Stimulated activated CD8-positive, alpha-beta memory T cell treated with anti-CD3 and anti-CD28 coated beads, Interleukin-12 subunit alpha, Interleukin-12 subunit beta, amount 100 ng/mL, for 24 hours (primary cell): Measurements from ENCODE around the gene MED12L.
"Not testable (repeated sequence)": the region's sequence is repeated elsewhere in the genome, so short reads cannot be mapped to it uniquely, and the experiment has no call there.

Source experiments
- DNase-seq: peaks from one replicate; pipeline ENCODE4 v3.0.0-alpha.2; 2020; ENCODE audit errors: extremely low read depth

The MED12L gene

DNA sequence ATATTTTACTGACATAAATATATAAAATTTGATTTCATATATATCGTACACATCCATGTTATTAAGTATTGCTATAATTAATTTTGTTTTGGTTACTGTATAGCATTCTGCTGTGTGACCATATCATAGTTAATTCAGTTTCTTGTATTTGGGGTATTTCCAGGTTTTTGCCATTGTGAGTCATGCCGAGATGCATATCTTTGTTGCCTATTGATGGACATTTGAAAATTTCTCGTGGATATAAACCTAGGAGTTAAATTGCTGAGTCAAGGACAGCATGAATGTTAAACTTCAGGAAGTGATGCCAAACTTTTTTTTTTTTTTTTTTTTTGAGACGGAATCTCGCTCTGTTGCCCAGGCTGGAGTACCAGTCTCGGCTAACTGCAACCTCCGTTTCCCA lies 151.3 kb downstream of the MED12L start:
- DNase-seq, result no peak

- not testable (repeated sequence) for DNase-seq
These were observed 156.5 kb downstream of the MED12L start for GRCh38 chr3:151242006-151242405.

GRCh38 chr3:151248772-151249337 lies 163.4 kb downstream of the MED12L start:
- no peak for DNase-seq

GRCh38 chr3:151256749-151257148 lies 171.3 kb downstream of the MED12L start:
- no peak for DNase-seq

DNA sequence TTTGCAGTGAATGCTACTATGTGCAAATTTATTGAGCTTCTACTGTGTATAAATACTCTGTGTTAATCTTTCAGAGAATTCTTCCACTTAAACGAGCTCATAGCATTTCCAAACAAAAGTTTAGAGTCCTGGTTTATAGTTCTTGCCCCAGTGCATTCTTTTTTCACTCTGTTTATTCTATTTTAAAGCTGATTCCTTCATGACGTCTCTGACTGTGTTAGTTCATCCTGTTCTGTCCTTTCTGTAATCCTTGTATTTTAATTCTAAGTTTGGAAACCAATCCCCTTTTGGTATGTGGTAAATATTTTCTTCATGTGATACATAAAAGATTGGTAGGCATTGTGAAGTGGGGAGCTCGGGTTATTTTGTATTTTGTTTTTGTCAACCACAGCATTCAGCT lies 174.2 kb downstream of the MED12L start:
- no peak for DNase-seq

GRCh38 chr3:151262871-151263525 lies 177.5 kb downstream of the MED12L start:
- no peak for DNase-seq

GRCh38 chr3:151264605-151265004 lies 179.1 kb downstream of the MED12L start:
- DNase-seq, result no peak

DNA sequence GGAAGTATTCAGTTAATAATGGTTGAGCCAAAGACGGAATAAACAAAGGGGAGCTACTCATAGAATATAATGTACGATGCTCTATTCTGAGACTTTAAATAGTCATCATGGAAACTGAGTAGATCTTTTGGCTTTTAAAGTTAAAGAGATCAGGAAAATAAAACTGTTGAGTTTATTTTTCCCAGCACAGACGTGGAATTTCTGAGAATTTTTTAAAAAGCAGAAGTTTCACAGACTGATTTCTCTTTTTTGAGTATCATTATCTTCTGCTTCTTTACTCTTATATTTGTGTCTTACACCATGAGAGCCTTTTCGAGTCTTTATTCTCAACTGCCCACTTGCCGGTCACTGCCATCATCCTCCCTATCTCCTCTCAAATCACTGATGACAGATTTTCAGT lies 179.7 kb downstream of the MED12L start:
- no peak for DNase-seq

- DNase-seq, result no peak
These were observed 180.4 kb downstream of the MED12L start for GRCh38 chr3:151265866-151266265.

DNA sequence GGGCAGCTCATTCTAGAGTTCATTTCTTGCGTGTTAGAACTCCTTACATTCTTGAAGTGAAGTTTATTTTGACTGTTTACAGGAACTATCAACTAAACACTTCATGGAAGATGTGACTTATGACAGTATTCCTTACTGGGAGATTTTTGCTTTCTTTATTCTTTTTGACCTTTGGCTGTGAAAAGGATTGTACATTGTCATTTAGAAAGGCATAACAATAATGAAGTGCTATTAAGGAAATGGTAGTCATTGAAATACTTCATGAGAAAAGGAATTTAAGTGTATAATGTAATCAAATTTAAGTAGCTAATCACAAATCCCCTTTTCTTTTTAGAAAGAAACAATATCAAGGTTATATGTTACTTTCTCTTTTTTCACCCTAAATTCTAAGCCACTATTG lies 181.6 kb downstream of the MED12L start:
- DNase-seq, result no peak

DNA sequence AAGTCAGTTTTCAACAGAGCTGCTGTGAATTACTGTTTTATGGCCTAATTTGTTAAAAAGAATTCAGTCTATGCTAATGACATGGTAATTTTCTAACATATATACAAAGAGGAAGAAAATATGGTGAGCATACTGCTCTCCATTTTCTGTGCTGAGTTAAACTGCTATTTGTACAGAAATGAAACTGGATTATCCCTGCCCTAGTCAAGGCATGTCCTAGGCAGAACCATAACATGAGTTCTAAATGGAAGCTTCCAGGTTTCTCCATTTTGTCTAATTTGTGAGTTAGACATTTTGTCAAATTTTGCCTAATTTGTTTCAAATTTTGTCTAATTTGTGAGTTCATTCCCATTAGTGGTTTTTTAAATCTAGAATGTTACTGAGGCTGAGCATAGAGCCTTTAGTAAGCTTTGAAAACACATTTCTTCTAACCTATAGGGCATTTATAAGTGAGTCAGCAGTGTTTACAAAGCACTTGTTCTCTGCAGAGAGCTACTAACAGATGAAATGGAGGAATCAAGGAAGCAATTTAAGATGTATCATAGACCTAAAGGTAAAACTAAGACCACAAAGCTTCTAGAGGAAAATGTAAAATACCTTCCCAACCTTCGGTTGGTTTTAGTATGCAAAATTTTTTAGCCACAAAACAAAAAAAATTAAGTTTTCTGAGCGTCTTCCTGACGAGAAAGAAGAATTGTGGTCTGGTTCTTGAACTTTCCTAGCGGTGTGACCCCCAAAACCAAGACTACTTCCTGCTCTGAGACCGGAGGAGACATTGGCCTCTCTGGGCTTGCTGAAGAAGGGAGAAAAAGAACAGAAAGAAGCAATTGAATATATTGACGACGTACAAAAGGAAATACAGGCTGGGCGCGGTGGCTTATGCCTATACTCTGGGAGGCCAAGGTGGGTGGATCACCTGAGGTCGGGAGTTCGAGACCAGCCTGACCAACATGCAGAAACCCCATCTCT lies 183.1 kb downstream of the MED12L start:
- no peak for DNase-seq

- DNase-seq, result no peak
These were observed 184.2 kb downstream of the MED12L start for GRCh38 chr3:151269631-151270030.

- no peak for DNase-seq
These were observed 189.6 kb downstream of the MED12L start for GRCh38 chr3:151275091-151275490.

GRCh38 chr3:151276038-151276686 lies 190.7 kb downstream of the MED12L start:
- no peak for DNase-seq

DNA sequence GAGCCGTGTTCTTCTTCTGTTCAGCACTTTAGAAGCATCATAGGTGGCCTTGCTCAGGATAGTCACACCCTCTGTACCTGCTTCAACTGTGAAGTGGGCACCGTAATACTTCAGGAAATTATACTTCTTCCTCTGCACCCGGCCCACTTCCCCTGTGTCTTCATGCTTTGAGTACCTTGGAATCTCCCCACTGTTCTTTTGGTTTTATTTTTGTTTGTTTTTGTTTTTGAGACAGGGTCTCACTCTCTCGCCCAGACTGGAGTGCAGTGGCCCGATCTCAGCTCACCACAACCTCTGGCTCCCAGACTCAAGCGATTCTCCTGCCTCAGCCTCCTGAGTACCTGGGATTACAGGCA lies 191.2 kb downstream of the MED12L start:
- DNase-seq, result no peak

- no peak for DNase-seq
These were observed 192.8 kb downstream of the MED12L start, which contains the start of gene P2RY14 for GRCh38 chr3:151278230-151278629. P2RY14 (minus strand) TSS chr3:151278542; CDS start chr3:151214316, 64,226 bp downstream.

DNA sequence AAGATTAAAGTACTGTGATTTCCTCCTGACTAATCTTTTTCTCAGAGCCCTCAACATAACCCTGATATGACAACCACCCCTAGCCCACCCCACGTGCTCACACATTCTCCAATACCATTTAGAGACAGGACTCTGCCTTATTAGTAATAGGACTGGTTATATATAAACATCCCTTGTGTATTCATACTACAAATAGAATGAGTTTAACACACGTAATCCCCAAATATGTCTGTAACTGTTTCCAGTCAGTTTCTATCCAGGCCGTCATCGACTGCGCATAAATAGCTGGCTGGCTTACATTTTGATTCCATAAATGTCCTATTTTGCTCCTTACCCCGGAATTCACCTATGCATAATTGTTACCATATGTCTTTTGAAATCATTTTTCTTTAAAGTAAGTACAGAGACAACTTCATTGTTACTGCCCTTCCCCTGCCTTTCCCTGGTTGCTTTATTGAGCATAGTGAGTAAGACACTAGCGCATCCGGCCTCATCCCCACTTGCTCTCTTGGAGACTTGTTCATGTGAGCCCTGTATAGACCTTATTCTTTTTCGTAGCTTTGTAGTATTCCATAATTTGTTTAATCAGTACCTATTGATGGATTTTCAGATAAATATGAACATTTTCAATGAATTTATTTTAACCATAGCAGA lies 196.3 kb downstream of the MED12L start:
- no peak for DNase-seq

- DNase-seq, result no peak
These were observed 197.5 kb downstream of the MED12L start for GRCh38 chr3:151282921-151283320.

- no peak for DNase-seq
These were observed 197.9 kb downstream of the MED12L start for GRCh38 chr3:151283387-151283786.

- no peak for DNase-seq
These were observed 198.5 kb downstream of the MED12L start for GRCh38 chr3:151283907-151284461.

DNA sequence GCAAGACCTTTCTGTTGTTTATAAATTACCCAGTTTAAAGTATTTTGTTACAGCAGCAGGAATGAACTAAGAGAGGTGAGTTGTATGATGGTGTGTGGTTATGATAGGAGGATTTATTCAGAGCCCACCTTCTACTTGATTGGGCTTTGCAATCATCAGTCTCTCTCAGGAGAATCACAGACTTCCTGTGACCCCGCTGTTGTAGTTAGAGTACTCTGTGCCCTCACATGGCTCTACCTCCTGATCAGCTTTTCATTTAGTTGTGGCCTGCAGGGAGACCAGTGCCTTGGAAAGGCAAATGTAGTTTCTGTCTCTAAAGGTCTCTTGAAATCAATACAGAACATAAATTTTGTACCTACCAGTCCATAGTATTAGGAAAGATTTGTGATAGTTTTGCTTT lies 200.5 kb downstream of the MED12L start:
- no peak for DNase-seq
